HG02610 (cell line): ENCODE data around the gene LGI1.

Experiments
- ATAC-seq: cut with Tn5 transposase; IDR thresholded peaks from one replicate; pipeline ENCODE4 v1.9.1; 2021; ENCODE audit warnings: mild to moderate bottlenecking, moderate library complexity; ENCODE audit not compliant: unreplicated experiment

The LGI1 gene

GRCh38 chr10:93754761-93755160, 3.0 kb upstream of the LGI1 start:
- no peak for ATAC-seq

DNA sequence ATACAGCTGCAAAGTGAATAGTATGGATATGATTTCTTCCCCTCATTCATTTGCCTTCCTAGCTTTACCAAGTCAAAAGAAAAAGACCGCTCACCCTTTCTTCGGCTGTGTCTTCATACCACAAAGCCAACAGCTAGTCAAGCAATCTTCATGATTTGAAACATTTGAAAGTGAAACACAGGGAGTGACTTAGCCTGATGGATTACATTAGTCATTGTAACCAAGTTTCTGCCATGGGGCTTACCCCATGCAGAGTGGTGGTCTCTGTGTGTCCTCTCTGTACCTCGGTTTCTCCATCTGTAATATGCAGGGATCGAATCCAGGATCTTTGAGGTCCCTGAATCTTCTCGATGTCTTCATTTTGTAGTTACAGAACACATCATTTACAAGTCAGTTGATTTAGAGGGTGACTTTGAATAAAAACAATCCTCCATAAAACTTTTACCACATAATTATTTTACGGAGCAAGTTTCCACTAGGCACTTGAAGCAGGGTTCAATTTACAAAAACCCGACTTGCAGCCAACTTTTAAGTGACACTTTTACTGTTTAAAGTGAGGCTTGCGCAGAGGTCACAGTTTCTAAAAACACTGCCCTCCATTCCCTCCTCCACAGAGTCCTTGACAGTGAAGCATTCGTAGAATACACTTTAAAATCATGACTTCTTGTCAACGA, 2.2 kb upstream of the LGI1 start:
- ATAC-seq = peak; percentile 46

DNA sequence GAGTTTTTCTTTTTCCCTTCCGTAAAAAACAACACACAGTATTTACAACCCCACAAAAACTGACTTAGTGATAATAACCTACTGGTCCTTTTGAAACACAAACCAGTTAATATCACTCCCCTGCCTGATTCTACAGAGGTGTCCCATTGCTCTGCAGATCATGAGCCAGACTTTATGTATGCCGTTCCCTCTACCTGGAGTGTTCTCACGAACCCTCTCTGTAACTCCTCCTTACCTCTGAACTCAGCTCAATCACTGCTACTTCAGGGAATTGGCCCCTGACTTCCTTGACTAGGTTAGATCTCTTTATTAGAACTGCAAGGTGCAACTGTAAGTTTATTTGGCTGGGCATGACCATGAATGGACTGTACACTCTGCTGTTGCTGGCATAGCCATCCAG, 1.6 kb upstream of the LGI1 start:
- no peak for ATAC-seq

- no peak for ATAC-seq
Measured at GRCh38 chr10:93757136-93757535, 600 bp upstream of the LGI1 start.

- ATAC-seq = no peak
Measured at GRCh38 chr10:93758508-93758885, 761 bp downstream of the LGI1 start.

DNA sequence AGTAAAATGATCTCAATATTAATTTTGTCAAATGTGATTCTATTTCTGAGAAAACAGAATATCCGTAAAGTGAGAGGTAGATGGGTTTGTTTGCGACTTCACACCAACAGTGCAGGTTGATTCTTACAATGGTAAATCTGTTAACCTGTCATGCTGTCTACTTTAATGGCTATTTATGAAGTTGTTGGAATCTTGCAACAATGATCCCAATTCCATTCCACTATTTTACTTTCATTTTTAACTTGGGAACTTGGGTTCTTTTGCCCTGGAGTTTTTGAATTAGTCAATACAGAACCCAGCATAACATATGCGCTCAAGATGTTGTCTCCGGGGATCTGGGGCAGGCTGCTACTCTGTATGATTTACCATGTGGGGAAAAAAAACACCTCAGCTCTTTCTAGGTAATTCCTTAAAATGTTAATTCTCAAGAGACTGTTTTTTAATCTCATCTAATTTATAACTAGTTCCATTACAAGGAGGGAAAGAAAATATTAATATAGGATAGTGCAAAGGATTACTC, 1.2 kb downstream of the LGI1 start:
- no peak for ATAC-seq

DNA sequence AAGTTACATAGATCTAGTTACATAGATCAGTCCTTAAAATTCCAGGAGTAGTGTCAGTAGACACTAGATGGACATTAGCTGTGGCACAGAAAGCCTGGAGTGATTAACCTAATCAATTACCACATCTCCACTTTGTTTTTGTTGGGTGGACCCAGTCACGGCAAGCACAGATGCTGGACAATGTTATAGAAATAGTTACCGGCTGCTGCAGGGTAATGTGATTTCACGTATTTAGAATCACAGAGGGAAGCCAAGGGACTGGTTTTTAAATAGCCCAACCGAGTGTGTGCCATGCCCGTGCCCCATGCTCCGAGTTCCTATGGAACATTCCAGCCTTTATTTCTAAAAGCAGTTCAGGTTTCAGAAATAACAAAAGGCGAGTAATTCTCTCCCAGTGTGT, 2.8 kb downstream of the LGI1 start:
- ATAC-seq = no peak

GRCh38 chr10:93762979-93763391, 5.2 kb downstream of the LGI1 start:
- peak; percentile 91 for ATAC-seq

DNA sequence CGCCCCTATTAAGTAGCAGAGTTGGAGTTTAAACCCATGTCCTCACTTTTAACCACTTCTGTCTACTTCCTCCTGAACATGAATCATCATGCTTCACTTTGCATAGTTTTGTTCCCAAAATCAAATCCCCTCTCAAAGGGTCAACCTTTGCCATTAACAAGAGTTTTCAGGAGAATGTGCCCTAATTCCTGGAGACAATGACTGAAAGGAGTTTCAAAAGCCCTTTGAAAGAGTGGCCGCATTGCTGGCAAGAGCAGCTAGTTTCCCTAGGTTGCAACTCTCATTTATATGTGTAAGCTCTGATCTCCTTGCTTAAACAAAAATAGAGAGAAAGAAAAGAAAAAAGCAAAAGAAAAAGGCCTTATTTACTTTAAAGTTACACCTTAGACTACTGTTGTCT, 9.2 kb downstream of the LGI1 start:
- no peak for ATAC-seq

GRCh38 chr10:93767724-93768399, 10.1 kb downstream of the LGI1 start:
- no peak for ATAC-seq

DNA sequence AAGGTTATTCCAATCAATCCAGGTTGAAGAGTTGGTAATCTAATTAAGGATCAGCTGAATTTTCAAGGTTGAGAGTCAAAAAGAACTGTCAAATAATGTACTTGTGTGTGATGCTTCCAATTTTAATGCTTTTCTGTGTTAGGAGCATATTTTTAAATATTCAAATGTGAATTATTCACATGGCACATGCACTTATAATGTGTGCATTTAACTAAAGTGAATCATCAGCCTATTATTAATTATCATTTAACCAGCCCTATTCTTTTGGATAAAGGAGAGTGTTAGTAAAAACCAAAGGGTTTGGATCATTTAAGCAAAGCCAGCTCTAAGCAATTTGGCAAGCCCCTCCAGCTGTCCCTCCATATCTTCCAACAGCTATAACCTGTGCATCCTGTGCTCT, 11.2 kb downstream of the LGI1 start:
- ATAC-seq = no peak

DNA sequence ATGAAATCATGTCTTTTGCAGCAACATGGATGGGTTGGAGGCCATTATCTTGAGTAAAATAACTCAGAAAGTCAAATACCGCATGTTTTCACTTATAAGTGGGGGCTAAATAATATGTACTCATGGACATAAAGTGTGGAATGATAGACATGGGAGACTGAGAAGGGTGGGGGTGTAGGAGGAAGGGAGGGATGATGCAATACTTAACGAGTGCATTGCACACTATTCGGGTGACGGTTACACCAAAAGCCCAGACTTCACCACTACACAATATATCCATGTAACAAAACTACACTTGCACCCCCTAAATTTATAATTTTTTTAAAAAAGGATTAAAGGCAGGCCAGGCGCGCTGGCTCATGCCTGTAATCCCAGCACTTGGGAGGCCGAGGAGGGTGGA, 13.6 kb downstream of the LGI1 start:
- ATAC-seq = no peak

DNA sequence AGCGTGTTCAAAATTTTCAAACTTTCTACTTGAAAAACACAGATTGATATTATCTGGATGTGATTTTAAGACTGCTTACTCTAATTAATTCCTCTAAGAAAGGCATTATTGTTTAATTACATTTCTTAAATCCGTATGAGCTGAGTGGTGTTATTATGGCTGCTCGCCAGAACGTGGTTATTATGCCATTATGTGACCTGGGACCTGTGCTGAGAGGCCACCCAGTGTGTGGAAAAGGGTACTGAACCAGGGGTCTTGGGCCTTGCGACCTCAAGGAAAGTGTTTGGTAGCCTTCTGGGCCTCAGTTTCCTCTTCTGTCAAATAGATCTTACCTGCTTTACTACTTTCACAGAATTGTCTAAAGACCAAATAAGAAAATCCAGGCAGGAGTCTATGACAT, 15.4 kb downstream of the LGI1 start:
- no peak for ATAC-seq

GRCh38 chr10:93773705-93774104, 16.0 kb downstream of the LGI1 start:
- no peak for ATAC-seq

DNA sequence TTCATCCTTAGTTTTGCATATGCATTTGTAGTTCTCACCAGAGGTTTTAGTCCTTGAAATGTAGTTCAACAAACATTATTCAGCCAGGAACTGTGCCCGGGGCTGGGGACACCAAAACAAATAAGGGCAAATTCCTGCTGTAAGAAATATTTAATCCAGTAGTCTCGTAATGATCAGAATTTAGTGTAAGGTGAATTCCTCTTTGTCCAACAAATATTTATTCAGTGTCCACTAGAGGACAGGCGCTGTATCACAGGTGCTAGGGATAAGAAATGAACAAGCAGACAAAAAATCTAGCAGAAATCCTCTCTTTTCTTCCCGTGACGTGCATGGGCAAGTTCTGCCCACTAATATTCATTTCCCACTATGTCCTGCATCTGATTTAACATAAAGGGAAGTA, 17.6 kb downstream of the LGI1 start:
- ATAC-seq = no peak

DNA sequence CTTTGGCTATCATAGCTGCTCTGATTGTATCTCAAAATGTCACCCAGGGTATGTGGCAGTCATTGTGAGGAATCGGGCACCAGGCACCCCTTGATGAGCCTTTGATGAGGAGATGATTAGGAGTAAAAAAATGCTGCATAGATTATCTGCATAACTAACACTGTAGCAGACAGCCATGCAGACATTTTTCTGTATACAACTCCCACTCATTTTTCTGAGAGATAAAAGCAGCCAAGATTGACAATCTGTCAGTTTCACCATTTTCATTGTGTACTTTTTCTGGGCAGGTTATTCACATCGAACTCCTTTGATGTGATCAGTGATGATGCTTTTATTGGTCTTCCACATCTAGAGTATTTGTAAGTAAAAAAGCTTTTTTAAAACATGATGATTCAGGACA, 19.4 kb downstream of the LGI1 start:
- ATAC-seq = no peak

DNA sequence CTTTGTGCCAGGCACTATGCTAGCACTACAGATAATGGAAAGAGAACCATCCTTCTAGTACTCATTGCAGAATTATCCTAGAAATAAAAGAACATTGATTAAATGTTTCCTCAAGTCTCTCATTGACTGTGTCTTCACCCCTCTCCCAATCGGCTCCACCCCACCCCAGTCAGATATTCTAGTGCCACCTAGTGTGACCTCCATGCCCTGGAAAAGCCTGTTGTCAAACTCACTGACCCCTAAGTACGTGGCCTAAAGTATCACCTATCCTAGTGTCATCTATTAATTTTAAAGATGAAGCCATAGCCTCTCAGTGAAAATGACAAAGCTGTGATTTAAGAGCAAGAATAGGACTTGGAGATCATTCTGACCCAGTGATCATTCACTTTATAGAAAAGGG, 26.3 kb downstream of the LGI1 start:
- ATAC-seq = no peak

DNA sequence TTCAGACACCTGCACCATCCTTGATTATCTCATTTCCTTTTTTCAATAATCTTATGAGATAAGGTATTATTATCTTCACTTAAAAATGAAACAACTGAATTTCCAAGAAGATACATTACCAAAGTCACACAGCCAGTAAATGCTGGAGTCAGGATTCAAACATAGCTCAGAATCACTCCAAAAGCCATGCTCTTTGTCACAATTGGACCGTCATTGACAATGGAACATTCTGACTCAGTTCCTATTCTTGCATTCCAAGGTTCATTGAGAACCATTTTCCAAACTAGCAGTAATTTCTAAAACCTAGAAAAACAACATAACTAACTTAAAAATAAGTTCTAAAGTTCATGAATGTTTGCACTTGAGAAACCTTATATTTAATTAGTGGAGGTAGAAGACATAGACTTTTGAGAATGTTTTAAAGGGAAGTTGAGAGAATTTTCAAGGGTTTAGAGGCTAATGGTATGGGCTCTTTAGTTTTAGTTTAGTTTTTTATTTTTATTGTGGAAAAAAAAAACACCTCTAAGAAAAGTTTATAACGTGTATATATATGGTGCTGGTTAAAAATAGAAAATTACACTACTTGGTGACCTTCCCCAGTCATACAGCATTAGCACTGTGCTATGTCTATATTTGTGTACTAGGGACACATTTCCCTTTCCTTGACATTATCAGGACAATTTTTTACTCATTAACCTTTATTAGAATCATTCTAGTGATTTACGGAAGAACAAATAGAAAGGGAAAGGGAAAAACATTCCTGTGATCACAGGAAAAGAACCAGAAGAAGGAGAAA, 30.9 kb downstream of the LGI1 start:
- no peak for ATAC-seq

- no peak for ATAC-seq
Measured at GRCh38 chr10:93790439-93790838, 32.7 kb downstream of the LGI1 start.

GRCh38 chr10:93796167-93796566, 38.4 kb downstream of the LGI1 start:
- ATAC-seq = no peak

GRCh38 chr10:93797825-93798224, 40.1 kb downstream of the LGI1 start:
- ATAC-seq = no peak

- ATAC-seq = no peak
Measured at GRCh38 chr10:93799155-93799708, 41.5 kb downstream of the LGI1 start.
